Sigmoid colon (tissue), 7 donors: ENCODE measurements around the gene PPP1R16B. TPM values are rescaled to one million over a fixed set of nuclear protein-coding genes. Genes with fewer than 3 reads are reported as not detected.

Source experiments
- DNase-seq: peaks from one replicate; pipeline ENCODE4 v3.0.0-alpha.2; 2019
- H3K27ac ChIP-seq, 4 donors: fragments of 200-600 bp; sonication (generic); one replicate each; pipeline ENCODE4 v1.5.1; 2016 to 2019; ENCODE audit warnings: mild to moderate bottlenecking in 1 of 4
- H3K27me3 ChIP-seq, 3 donors: fragments of 200-600 bp; sonication (generic); one replicate each; pipeline ENCODE4 v1.5.1; 2019; ENCODE audit warnings: mild to moderate bottlenecking in 1 of 3
- H3K36me3 ChIP-seq, 4 donors: fragments of 200-600 bp; sonication (generic); one replicate each; pipeline ENCODE4 v1.5.1; 2016 to 2019
- H3K4me1 ChIP-seq, 4 donors: fragments of 200-600 bp; sonication (generic); one replicate each; pipeline ENCODE4 v1.5.1; 2017 to 2019
- H3K4me3 ChIP-seq, 4 donors: fragments of 200-600 bp; sonication (generic); one replicate each; pipeline ENCODE4 v1.5.1; 2017 to 2019; ENCODE audit warnings: mild to moderate bottlenecking in 2 of 4, moderate library complexity in 1 of 4
- H3K9me3 ChIP-seq, 4 donors: fragments of 200-600 bp in 3 of 4; sonication (generic) in 3 of 4; one replicate each; pipeline versions ENCODE4 v1.5.1 to v1.6.1; 2013 to 2019
- EP300 ChIP-seq, 4 donors: sonication (generic); formaldehyde crosslinking; IDR thresholded peaks; one replicate each; pipeline ENCODE4 v1.6.1; 2017; ENCODE audit warnings: antibody characterized with exemption in 4 of 4
- POLR2A ChIP-seq, 2 donors: fragments of 450-650 bp; IDR thresholded peaks; one replicate each; pipeline ENCODE4 v1.6.1; 2016; ENCODE audit warnings: antibody characterized with exemption in 2 of 2, mild to moderate bottlenecking in 2 of 2, moderate library complexity in 2 of 2
- POLR2AphosphoS5 ChIP-seq, 4 donors: sonication (generic); formaldehyde crosslinking; IDR thresholded peaks; one replicate each; pipeline ENCODE4 v1.6.1; 2017; ENCODE audit warnings: antibody characterized with exemption in 4 of 4
- WGBS, 2 donors: extraction: QIAGEN DNeasy Blood & Tissue Kit; methylation state at CpG; one replicate each; pipeline ENCODE4 v1.1.7; 2013; 5-methylcytosine and 5-hydroxymethylcytosine counted together
- intact Hi-C: fragments of 100-400 bp; cut with DNase I; formaldehyde crosslinking; loops from one replicate; pipeline ENCODE4 v1.15.1; 2023
- polyA plus RNA-seq, 3 donors: library from polyadenylated mRNA; stranded (reverse); fragments of 200-250 nt; gene quantifications; one replicate each; pipeline ENCODE4 v1.2.3, GENCODE V29; 2013
- small RNA-seq, 3 donors: library from RNA; depleted of rRNA; stranded (forward); fragments of <200 nt; gene quantifications; one replicate each; pipeline ENCODE3, GENCODE V24; 2016
- total RNA-seq, 4 donors: library from RNA; depleted of rRNA; stranded (reverse); fragments of >200 nt; gene quantifications; one replicate each; pipeline ENCODE4 v1.1.0, GENCODE V29; 2016
- TF ChIP-seq, protein P1 (sequence below), 4 experiments: fragments of 450-650 bp in 3 of 4; fragments of 200-600 bp in 1 of 4; IDR thresholded peaks; one replicate each; pipeline ENCODE4 v1.5.1; 2016 to 2019; ENCODE audit warnings: antibody characterized with exemption in 4 of 4, mild to moderate bottlenecking in 3 of 4, moderate library complexity in 2 of 4
- donor health status: healthy with polysubstance abuse.
- donor health status: Bipolar disorder and iron deficiency.
- donor health status: healthy.

PPP1R16B gene
- total and polyA plus RNA-seq, 7 donors: 0.92 to 21.7 (median 3.6) TPM

DNA sequence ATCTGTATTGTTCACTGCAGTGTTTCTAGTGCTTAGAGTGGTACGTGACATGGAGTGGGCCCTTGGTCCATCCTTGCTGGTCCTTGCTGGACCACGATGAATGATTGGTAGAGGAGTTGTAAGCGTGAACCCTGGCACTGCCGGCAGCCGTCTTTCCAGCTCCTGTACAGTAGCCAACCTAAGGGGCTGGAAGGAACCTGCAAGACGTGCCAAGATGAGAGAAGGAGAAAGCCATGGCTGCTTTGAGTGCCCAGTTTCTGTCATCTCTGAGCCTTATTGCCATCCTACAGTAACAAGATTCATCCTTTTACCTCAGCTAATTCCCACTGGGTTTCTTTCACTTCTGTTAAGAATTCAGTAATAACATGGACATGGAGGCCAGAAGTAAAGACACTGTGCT, 162.6 kb downstream of the PPP1R16B start:
- WGBS, 2 donors: 93 to 95% methylated on average over 6 of the region's 6 CpGs
- no peaks in the 10 kb centered on the region for H3K9me3 ChIP-seq
- intact Hi-C loops: loop anchor here (5.0 kb wide), 1 partner anchor 79 kb away; no protein-coding TSS in a partner anchor
- H3K36me3 ChIP-seq: peaks cover 0 to 17% (median 2%) of the 10 kb centered on the region in 4 donors
- no peaks in the 10 kb centered on the region for H3K27me3 ChIP-seq
- DNase-seq: peak; percentile 72
- H3K4me1 ChIP-seq: peaks cover 0 to 73% (median 49%) of the 10 kb centered on the region in 4 donors
- peak overlapping the region; percentile 75 to 98 (median 92) for H3K27ac ChIP-seq
- H3K4me3 ChIP-seq: no peak overlapping the region
- TF ChIP-seq POLR2AphosphoS5 (IDR thresholded peaks at IDR 0.05): peak in 2 of 4 donors; percentile 24 to 55
- TF ChIP-seq, protein P1, sequence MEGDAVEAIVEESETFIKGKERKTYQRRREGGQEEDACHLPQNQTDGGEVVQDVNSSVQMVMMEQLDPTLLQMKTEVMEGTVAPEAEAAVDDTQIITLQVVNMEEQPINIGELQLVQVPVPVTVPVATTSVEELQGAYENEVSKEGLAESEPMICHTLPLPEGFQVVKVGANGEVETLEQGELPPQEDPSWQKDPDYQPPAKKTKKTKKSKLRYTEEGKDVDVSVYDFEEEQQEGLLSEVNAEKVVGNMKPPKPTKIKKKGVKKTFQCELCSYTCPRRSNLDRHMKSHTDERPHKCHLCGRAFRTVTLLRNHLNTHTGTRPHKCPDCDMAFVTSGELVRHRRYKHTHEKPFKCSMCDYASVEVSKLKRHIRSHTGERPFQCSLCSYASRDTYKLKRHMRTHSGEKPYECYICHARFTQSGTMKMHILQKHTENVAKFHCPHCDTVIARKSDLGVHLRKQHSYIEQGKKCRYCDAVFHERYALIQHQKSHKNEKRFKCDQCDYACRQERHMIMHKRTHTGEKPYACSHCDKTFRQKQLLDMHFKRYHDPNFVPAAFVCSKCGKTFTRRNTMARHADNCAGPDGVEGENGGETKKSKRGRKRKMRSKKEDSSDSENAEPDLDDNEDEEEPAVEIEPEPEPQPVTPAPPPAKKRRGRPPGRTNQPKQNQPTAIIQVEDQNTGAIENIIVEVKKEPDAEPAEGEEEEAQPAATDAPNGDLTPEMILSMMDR (IDR thresholded peaks at IDR 0.05): no peak
- TF ChIP-seq EP300 (IDR thresholded peaks at IDR 0.05): peak in 1 of 4 donors; percentile 9
- TF ChIP-seq POLR2A (IDR thresholded peaks at IDR 0.05): no peak

DNA sequence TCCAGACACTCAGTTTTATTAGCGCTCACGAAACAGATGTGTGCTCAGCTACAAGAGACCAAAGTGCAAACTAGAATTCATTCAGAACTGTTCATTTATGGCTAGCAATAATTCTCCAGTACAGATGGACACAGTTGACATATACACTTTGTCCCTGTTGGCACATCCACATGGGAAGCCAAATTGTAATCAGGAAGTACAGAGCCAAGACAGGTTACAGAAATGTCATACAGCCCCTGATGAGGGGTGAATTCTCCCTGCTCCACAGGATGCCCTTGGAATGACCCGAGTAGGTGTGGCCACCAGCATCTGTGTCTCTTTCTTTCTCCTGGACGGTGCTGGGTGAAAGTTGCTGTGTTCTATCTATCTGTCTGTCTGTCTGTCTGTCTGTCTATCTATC, 164.2 kb downstream of the PPP1R16B start:
- no peak overlapping the region for H3K4me3 ChIP-seq
- intact Hi-C loops: loop anchor here (5.0 kb wide), 1 partner anchor 78 kb away; no protein-coding TSS in a partner anchor
- no peak for TF ChIP-seq POLR2A (IDR thresholded peaks at IDR 0.05)
- TF ChIP-seq EP300 (IDR thresholded peaks at IDR 0.05): no peak
- peak in 3 of 4 donors; percentile 26 to 39 (median 28) for TF ChIP-seq POLR2AphosphoS5 (IDR thresholded peaks at IDR 0.05)
- TF ChIP-seq, protein P1 (IDR thresholded peaks at IDR 0.05): no peak
- H3K27ac ChIP-seq: peak overlapping the region; percentile 75 to 98 (median 92)
- H3K27me3 ChIP-seq: no peaks in the 10 kb centered on the region
- WGBS, 2 donors: 24 to 65% methylated on average over 4 of the region's 4 CpGs
- DNase-seq: no peak
- no peaks in the 10 kb centered on the region for H3K9me3 ChIP-seq
- H3K36me3 ChIP-seq: peaks cover 0 to 17% (median 1%) of the 10 kb centered on the region in 4 donors
- H3K4me1 ChIP-seq: peaks cover 0 to 75% (median 42%) of the 10 kb centered on the region in 4 donors

DNA sequence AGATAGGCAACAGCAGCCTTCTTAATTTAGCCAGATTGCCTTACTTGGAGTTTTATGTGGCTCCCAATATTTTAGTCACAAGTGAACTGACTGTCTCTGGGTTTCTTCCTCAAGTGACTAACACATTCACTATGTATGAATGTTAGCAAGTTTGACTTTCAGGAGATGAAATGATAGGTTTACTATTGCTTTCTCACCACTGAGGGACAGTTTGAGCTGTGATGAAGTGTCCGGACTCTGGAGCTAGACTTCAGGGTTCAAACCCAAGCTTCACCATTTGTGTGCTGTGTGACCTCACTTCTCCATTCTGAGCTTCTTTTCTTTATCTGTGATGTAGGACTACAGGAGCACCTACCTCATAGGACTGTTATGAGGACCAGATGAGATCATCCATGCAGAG, 164.8 kb downstream of the PPP1R16B start:
- TF ChIP-seq POLR2AphosphoS5 (IDR thresholded peaks at IDR 0.05): peak; percentile 70 to 80 (median 76)
- TF ChIP-seq, protein P1 (IDR thresholded peaks at IDR 0.05): no peak
- no peak for TF ChIP-seq POLR2A (IDR thresholded peaks at IDR 0.05)
- peak; percentile 62 to 78 (median 72) for TF ChIP-seq EP300 (IDR thresholded peaks at IDR 0.05)
- peak overlapping the region; percentile 75 to 98 (median 92) for H3K27ac ChIP-seq
- H3K36me3 ChIP-seq: peaks cover 0 to 17% (median 0%) of the 10 kb centered on the region in 4 donors
- H3K4me3 ChIP-seq: no peak overlapping the region
- H3K27me3 ChIP-seq: no peaks in the 10 kb centered on the region
- H3K9me3 ChIP-seq: no peaks in the 10 kb centered on the region
- 88 to 96% methylated on average over 1 of the region's 1 CpG for WGBS, 2 donors
- no peak for DNase-seq
- intact Hi-C loops: no loop called here
- H3K4me1 ChIP-seq: peaks cover 0 to 78% (median 42%) of the 10 kb centered on the region in 4 donors

Small RNA genes within 50 kb of the gene (small RNA-seq; reads per million reads assigned to genes)
- gene AL023803.1: 0 reads per million in 3 donors

Other genes with a start within 250 kb of the PPP1R16B start
- gene ADIG, start 224.5 kb upstream of the PPP1R16B start, total RNA-seq: not detected
- not detected for gene ADIG, start 224.5 kb upstream of the PPP1R16B start, polyA plus RNA-seq
- gene ARHGAP40, start 203.9 kb upstream of the PPP1R16B start, total RNA-seq: not detected
- gene ARHGAP40, start 203.9 kb upstream of the PPP1R16B start, polyA plus RNA-seq: not detected
- not detected for gene SLC32A1, start 81.2 kb upstream of the PPP1R16B start, total RNA-seq
- gene SLC32A1, start 81.2 kb upstream of the PPP1R16B start, polyA plus RNA-seq: under 1 TPM in 1 of 3 donors, not detected in 2; 0.06 TPM
- gene ACTR5, start 57.2 kb upstream of the PPP1R16B start, total RNA-seq: 1 to 10 TPM; 6.4 to 10.0 (median 8.6) TPM
- gene ACTR5, start 57.2 kb upstream of the PPP1R16B start, polyA plus RNA-seq: 1 to 10 TPM; 1.8 to 5.6 (median 3.2) TPM
- 100 to 1,000 TPM in 1 of 4 donors, 10 to 100 TPM in 3; 14.3 to 291 (median 57.8) TPM for gene FAM83D, start 120.7 kb downstream of the PPP1R16B start, total RNA-seq
- 10 to 100 TPM in 1 of 3 donors, 1 to 10 TPM in 2; 1.2 to 14.9 (median 4.9) TPM for gene FAM83D, start 120.7 kb downstream of the PPP1R16B start, polyA plus RNA-seq
- gene DHX35, start 156.6 kb downstream of the PPP1R16B start, total RNA-seq: 10 to 100 TPM; 16.1 to 33.2 (median 18.3) TPM
- gene DHX35, start 156.6 kb downstream of the PPP1R16B start, polyA plus RNA-seq: 10 to 100 TPM in 2 of 3 donors, 1 to 10 TPM in 1; 8.8 to 12.0 (median 10.3) TPM